ENCODE results near the gene PPIL6.

Gene PPIL6

DNA sequence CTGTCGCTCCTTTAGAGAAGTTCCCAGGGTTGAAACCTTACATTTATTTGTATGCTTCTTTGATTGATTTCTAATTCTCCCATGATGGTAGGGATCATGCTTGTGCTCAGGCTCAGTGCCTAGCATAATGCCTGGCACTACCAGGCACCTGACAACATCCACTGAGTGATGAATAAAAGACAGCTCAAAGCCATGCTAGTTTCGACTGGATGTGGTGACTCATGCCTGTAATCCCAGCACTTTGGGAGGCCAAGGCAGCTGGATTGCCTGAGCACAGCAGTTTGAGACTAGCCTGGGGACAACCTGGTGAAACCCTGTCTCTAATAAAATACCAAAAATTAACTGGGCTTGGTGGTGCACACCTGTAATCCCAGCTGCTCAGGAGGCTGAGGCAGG lies 46.5 kb downstream of the PPIL6 start:
- DNase-seq (ENCODE audit: low spot score), result no peak
- in situ Hi-C loops (cut with MboI; ENCODE audit: low sequenced_read_pairs, unreplicated experiment), result no loop called here
- TF ChIP-seq, protein P1, sequence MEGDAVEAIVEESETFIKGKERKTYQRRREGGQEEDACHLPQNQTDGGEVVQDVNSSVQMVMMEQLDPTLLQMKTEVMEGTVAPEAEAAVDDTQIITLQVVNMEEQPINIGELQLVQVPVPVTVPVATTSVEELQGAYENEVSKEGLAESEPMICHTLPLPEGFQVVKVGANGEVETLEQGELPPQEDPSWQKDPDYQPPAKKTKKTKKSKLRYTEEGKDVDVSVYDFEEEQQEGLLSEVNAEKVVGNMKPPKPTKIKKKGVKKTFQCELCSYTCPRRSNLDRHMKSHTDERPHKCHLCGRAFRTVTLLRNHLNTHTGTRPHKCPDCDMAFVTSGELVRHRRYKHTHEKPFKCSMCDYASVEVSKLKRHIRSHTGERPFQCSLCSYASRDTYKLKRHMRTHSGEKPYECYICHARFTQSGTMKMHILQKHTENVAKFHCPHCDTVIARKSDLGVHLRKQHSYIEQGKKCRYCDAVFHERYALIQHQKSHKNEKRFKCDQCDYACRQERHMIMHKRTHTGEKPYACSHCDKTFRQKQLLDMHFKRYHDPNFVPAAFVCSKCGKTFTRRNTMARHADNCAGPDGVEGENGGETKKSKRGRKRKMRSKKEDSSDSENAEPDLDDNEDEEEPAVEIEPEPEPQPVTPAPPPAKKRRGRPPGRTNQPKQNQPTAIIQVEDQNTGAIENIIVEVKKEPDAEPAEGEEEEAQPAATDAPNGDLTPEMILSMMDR (IDR thresholded peaks at IDR 0.05; ENCODE audit: borderline replicate concordance, control extremely low read depth, extremely low read depth, insufficient read depth, missing control alignments), result no peak

DNA sequence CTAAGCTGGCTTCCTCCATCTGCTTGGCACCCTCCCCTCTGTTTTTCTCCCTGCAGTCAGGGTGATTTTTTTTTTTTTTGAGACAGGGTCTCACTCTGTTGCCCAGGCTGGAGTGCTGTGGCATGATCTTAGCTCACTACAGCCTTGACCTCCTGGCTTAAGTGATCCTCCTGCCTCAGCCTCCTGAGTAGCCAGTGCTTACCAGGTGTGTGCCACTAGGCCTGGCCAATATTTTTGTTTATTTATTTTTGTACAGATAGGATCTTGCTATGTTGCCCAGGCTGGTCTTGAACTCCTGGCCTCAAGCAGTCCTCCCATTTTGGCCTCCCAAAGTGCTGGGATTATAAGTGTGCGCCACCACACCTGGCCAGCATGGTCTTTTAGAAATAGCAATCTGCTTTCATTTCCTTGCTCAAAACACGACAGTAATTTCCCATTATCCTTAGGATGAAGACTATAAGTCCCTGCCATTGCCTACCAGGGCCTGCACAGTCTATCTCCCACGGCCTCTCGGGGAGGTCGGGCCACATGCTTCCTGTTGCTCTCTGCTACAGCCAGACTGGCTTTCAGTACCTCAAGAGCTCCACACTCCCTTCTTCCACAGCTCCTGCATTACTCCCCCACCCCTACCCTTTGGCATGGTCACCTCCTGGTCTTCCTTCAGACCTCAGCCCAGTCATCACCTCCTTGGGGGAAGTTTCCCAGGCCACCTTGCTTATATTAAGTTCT lies 47.1 kb downstream of the PPIL6 start:
- no peak for DNase-seq (ENCODE audit: low spot score)
- in situ Hi-C loops (cut with MboI; ENCODE audit: low sequenced_read_pairs, unreplicated experiment), result no loop called here
- TF ChIP-seq, protein P1 (IDR thresholded peaks at IDR 0.05; ENCODE audit: borderline replicate concordance, control extremely low read depth, extremely low read depth, insufficient read depth, missing control alignments), result no peak

DNA sequence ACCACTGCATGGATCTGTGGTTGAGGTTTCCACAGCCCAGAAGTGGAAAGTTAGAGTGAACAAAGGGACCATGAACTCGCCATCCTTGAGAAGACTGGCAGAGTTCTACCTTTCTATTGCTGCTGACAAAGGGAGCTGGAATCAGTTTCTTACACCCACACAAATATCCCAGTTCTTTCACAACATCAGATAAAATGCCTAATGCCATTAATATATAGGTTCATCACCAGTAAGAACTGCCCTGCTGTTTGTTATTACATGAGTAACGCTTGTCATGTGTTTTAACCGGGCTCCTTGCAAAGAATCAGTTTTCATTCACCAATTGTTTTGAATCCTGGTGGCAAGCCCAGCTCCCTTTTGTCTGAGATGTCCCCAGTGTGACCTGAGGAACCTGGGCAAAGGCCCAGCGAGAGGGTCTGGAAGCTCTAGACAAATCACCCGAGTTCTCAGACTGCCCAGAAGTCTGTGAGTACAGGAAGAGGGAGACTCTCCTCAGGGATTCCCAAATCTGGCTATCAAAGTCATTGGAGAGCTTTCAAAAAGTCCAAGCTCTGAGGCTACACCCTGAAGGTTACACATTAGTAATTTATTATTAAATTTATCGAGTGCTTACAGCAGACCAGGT lies 50.7 kb downstream of the PPIL6 start:
- DNase-seq (ENCODE audit: low spot score), result no peak
- in situ Hi-C loops (cut with MboI; ENCODE audit: low sequenced_read_pairs, unreplicated experiment), result loop anchor here (10.0 kb wide), 2 partner anchors 205 to 295 kb away; partner anchors contain the start of genes CEP57L1 and SESN1
- TF ChIP-seq, protein P1 (IDR thresholded peaks at IDR 0.05; ENCODE audit: borderline replicate concordance, control extremely low read depth, extremely low read depth, insufficient read depth, missing control alignments), result no peak

DNA sequence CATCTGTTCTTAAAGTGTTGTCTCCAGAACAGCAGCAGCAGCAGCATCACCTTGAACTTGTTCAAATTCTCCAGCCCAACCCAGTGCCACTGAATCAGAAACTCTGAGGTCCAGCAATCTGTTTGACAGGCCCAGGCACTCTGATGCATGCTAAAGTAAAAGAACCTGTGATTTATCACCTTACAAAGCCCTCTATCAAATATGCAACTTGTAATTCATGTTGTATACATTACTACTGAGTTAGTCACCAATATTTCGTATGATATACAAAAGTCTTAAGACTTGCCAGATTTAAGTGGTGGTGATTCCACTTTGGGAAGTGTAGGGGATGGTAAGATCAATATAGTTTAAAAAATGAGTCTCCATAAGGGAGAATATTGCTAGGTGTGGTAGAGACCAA lies 52.2 kb downstream of the PPIL6 start:
- in situ Hi-C loops (cut with MboI; ENCODE audit: low sequenced_read_pairs, unreplicated experiment), result loop anchor here (10.0 kb wide), 2 partner anchors 203 to 293 kb away; partner anchors contain the start of genes CEP57L1 and SESN1
- no peak for DNase-seq (ENCODE audit: low spot score)
- TF ChIP-seq, protein P1 (IDR thresholded peaks at IDR 0.05; ENCODE audit: borderline replicate concordance, control extremely low read depth, extremely low read depth, insufficient read depth, missing control alignments), result no peak

DNA sequence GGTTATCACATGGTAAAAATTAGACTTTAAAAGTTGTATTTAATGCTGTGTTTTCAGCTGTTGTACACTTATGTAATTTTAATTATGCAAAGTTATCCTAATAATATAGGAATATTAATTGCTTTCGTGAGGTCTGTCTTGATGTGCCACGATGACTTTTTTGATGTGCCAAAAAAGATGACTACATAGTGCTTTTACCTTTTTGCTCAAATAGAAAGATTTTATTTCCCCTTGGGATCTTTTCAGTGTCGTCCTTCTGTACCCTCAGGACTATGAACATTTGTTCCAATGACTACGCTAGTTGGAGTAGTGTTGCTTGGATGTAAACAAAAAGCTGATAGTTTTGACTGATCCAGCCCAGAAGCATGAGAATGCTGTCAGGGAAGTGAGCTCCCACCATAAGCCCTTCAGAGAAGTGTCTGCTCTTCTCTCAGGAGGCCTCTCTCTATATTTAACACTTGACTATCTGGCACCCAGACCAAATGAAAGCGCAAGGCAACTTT lies 56.9 kb downstream of the PPIL6 start:
- in situ Hi-C loops (cut with MboI; ENCODE audit: low sequenced_read_pairs, unreplicated experiment), result loop anchor here (10.0 kb wide), 2 partner anchors 199 to 289 kb away; partner anchors contain the start of genes CEP57L1 and SESN1
- TF ChIP-seq, protein P1 (IDR thresholded peaks at IDR 0.05; ENCODE audit: borderline replicate concordance, control extremely low read depth, extremely low read depth, insufficient read depth, missing control alignments), result no peak
- no peak for DNase-seq (ENCODE audit: low spot score)

DNA sequence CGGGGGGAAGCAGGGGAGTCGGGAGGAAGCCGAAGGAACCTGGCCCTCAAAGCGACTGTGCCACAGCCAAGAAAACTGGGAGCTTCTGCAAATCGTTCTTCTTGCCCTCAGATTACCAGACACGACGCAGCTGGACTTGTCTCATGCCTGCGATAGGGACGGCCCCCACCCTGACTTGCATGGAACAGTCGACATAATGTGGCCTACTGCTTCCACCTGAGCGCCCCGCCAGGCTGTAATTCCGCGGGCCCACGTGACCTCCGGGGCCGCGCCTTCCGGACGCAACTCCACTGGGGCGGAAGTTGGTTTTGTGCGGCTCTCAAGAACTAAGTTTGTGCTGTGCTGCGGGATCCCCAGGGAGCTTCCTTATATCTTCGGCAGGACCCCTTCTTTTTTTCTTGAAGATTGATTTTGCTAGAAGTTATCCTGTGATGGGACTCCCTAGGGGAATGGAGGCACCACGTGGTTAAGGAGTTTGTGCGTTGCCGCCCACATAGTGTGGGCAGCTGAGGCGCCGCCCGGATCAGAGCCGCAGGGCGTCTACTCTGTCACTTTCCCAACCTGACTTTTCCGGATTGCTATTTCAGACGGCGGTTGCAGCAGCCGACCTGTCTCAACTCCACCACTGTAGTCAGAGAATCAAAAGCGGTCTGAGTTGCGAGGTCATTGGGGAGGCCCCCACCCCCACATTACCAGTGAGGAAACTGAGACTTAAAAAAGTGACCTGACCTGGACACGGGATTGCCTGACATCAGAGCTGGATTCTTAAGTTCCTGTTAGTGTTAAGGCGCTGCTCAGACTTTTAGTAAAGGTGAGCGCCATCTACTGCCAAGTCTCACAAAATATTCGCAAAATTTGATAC lies 57.6 kb downstream of the PPIL6 start:
- peak; percentile 92 for DNase-seq (ENCODE audit: low spot score)
- TF ChIP-seq, protein P1 (IDR thresholded peaks at IDR 0.05; ENCODE audit: borderline replicate concordance, control extremely low read depth, extremely low read depth, insufficient read depth, missing control alignments), result peak; percentile 38
- in situ Hi-C loops (cut with MboI; ENCODE audit: low sequenced_read_pairs, unreplicated experiment), result loop anchor here (10.0 kb wide), 2 partner anchors 198 to 288 kb away; partner anchors contain the start of genes CEP57L1 and SESN1
